ENCODE data around the gene ESRRB.
A peak's percentile ranks its signal among the peaks of the same experiment; 100 is the strongest.

ESRRB gene

DNA sequence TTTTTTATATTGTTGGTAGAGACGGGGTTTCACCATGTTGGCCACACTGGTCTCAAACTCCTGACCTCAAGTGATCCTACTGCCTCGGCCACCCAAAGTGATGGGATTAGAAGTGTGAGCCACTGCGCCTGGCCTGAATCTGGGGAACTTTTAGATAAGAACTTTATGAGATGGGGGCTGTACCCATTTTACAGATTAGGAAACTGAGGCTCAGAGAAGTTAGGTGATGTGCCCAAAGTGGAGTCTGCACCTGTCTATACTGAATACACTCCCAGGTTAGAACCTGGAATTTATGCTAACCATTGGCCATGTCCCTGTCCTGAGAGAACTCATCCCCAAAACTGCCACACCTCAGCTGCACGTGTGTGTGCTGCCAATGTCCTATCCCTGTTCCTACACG is 81.9 kb downstream of the ESRRB start:
- DNase-seq, result no peak

DNA sequence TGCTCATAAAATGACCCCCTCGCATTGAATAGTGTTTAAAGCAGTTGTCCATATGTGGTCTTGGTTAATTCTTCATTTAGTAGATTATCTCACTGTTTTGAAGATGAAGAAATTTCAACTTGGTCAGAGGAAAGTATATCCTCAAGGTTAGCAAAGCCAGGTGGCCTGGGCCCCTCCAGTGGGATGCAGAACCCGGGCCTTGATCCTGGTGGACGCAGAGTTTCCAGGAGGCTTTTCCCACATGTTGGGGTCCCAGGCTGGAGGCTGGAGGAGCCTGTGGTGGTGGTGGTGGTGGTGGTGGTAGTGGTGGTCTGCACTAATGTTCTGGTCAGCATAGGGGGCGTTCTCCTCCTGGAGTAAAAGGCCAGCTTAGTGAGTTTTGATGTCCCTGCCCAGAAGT is 85.9 kb downstream of the ESRRB start:
- DNase-seq, result no peak

DNA sequence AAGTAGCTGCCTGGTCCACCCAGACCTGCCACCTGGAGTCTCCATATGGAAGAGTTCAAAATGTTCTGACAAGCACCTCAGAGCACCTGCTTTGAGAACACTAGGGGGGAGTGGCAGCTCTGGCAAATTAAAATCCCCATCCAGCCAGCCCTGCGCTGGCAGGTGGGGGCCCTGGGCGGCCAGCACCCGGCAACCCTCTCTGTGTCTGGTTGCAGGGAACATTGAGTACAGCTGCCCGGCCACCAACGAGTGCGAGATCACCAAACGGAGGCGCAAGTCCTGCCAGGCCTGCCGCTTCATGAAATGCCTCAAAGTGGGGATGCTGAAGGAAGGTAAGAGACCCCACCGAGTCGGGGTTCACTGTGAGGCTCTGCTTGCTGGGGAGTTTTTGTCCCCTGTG is 86.4 kb downstream of the ESRRB start:
- no peak for DNase-seq

DNA sequence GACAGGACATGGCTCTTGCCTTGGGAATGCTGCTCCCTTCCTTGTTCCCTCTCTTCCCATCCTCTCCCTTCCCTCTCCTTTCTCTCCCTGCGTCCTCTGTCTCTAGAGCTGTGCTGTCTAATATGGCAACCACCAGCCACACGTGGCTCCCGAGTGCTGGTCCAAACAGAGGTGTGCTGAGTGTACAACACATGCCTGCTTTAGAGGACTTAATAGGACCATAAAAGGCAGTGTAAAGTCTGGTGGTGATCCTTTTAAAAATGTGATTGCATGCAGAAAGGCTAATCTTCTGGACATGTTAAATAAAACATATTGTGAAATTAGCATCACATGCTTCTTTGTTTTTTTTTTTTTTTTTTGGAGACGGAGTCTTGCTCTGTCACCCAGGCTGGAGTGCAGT is 87.2 kb downstream of the ESRRB start:
- DNase-seq, result no peak

DNA sequence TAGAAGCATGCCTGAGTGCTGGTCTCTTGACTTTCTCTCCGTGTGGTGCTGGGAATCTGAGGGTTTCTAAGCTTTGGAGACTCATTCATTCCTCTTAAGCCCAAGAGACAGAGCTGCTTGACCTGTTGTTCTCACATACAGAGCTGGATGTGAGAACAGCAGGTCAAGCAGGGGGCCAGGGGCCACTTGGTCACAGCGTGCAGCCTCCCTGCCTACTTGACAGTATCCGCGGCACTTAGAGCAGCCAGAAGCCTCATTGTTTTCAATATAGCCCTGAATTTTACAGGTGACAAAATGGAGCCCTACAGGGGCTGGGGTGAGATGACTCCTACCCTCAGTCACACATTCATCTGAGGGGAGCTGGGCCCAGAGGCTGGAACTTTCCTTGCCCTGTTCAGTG is 88.9 kb downstream of the ESRRB start:
- DNase-seq, result peak; percentile 59

DNA sequence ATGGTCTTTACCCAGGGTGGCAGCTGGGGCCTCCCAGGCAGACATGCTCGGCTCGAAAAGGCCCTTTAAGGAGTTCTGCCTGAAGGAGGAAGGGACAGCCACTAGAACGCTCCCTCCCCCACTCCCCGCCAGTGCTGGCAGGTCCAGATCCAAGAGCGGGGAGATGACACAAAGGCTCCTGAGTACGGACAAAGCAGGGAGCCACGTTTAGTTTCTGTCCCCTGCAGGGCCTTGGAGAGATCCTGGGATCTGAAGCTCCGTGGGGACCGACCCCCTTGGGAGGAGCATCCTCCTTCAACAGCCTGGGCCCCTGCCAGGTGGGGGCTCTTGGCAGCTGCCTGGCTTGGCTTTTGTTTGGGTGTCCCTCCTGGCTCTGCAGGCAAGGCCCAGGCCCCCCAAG is 89.7 kb downstream of the ESRRB start:
- peak; percentile 25 for DNase-seq

DNA sequence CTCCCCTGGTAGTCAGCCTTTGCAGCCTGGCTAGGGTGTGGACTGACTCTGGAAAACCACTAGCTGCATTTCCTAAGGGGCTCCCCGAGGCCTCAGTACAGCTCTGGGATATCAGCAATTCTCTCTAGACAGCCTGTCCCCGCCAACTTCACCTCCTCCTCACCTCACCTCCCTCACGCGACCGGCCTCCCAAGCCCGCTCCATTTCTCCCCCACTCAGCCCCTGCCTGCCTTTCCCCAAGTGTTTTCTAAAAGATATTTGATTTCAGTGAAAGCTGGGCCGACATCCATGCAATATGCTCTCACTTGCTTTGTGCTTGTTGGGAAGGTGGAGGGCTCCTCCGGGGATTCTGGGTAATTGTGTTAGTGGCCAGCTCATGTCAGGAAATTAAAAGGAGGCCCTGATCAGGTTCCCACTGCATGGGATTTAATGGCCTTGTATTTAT is 91.8 kb downstream of the ESRRB start:
- DNase-seq, result peak; percentile 84

DNA sequence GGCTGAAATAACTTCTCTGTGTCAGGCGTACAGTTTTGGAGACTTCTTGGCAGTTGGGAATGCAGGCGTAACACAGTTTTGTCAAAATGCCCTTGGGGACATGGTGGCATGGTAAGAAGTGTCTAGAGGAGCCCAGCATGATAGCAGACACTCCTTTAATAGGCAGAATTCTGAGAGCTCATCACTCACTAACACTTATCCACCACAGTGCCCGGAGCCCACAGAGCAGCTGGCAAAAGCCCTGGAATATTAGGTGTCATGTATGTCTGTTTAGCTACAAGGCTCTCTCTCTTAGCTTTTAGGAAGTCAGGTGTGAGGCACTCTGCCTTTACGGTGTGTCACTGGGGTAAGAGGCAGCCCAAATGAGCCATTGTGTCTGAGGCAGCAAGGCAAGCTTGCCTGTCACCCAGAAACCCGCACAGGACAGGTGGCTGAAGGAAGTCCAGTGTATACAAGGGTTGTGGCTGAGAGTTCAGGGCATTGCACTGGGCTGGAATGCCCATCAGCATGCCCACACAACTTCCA is 96.3 kb downstream of the ESRRB start:
- peak; percentile 28 for DNase-seq

DNA sequence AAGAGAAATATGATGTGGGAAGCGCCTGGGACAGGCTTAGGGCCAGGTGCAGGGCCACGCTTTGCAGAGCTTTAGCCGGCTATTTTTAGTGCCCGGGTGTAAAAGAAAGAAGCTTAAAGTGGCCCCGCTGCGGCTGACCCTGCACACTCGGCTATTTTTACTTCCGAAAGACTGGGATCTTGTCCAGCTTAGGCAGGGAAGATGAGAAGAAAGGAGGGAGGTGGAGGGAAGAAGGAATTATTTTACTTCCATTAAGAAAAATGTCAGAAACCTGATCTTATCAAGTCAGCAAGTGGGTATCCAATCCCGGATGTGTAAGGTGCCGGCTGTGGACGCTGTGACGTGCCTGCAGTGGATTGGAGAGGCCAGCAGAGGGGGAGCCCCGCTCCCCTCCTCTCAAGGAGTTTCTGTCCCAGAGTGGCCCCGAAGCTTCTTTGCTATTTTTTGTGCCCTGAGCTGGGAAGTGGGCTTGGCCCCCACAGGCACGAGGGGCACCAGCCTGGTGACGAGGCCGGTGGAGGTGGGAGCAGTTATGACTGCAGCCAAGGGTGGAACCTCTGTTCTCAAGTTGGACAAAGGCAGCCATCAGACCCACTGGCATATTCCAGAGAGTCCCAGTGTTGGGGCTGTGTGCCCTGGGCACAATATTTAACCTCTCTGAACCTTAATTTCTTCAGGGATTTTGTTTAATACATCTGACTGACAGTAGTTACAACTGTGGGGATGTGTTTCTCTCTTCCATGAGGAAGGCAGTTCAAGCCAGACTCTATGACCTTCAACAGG is 97.7 kb downstream of the ESRRB start:
- DNase-seq, result no peak

DNA sequence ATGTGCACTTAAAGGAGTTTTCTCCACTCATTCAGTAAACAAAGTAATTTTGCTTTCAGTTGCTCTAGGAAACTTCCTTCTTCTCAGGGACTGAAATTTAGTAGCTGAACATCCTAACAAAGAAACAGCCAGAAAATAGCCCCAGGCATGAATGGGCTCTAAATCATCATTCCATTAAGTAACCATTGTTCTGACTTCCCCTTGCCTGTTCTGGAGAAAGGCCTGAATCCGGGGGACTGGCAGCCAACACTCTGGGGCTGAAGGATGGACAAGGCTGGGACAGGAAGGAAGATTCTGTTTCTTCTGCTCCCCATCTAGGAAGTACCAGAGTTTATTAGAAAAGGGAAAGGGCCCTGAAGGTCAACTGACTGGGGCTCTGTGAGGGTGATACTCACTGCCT is 104.5 kb downstream of the ESRRB start:
- no peak for DNase-seq

DNA sequence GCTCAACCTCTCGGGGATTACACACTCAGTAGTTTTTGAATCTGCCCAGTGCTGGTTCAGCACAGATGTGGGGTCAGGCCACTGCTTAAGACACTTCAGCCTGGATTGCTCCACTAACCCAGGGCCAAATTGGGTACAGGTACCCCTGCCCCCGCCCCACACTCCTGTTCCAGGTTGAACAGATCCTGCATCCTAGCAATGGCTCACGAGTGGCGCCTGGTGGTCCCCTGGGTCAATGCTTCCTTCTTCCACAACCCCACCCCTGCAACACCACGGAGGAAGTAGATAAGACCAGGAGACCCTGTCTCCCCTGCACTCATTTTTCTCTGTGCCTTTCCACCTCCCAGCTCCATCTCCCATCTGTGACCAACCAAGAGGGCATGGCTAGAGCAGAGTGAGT is 108.4 kb downstream of the ESRRB start:
- DNase-seq, result no peak

DNA sequence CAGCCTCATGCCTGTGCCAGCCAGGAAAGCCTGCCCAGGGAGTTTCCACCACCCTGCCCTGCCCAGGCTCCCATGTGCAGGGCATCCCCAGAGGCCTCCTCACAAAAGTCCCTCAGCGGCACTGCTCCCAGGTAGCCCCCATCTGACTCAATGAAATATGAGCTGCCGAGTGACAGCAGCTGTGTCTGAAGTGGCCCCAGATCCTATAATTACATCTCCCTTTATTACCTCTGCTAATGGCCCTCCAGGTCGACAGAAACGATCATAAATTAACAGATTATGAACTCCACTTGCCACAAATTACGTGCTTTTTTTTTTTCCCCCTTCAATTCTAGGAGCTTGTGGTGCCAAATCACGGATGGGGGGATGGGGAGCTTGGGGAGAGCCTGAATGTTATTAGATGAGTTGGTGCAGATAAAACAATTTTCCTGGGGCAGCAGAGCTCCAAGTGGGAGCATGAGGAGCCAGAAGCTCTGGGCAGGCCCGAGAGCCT is 110.4 kb downstream of the ESRRB start:
- DNase-seq, result peak; percentile 99

DNA sequence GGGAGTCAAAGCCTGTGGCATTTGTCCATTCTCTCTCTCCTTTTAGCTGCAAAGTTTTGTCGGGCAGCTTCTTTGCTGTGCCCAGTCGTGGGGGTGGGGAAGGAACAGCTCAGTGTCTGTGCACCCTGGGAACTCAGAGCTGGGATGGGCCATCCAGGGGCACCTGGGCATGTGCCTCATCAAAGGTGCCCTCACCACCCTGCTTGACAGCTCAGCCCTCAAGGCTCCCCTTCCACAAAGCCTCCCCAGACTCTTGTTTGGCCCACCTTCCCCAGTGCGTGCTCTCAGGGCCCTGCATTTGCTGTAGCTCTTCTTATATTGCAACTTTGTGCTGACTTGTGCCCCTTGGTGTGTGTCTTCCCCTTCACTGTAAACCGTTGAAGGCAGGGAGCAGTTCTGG is 112.6 kb downstream of the ESRRB start:
- no peak for DNase-seq

DNA sequence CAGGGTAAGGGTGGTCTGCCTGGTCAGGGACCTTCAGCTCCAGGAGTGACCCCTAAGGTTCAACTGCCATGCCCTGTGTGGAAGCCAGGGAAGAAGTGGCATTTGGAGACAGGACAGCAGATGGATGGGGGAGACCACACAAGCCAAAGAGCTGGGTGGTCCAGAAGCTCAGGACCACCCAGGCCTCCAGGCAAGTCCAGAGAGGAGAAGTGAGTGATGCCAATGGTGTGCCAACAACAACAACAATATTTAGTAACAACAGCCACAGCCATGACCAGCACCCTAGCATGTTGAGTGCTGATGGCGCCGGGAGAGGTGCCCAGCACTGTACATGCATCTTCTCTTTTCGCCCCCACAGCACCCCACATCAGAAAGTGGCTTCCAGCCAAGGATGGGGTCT is 113.7 kb downstream of the ESRRB start:
- DNase-seq, result no peak

DNA sequence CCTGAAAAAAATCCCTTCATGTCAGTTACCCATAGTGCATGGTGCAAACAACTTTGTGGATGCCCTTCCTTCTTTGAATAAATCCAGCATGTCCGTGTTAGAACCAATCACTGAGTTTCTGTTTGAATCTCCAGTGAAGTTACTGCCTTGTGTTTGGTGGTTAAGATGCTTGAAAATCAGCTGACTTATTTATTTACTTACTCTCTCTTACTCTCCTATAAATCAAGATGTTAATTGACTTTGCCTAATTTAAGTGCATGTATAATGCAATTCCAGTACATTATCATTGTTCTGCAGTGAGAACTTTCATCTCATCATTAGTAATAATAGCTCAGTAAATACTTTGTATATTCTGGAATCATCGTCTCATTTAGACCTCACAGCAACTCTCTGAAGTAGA is 114.2 kb downstream of the ESRRB start:
- DNase-seq, result no peak

DNA sequence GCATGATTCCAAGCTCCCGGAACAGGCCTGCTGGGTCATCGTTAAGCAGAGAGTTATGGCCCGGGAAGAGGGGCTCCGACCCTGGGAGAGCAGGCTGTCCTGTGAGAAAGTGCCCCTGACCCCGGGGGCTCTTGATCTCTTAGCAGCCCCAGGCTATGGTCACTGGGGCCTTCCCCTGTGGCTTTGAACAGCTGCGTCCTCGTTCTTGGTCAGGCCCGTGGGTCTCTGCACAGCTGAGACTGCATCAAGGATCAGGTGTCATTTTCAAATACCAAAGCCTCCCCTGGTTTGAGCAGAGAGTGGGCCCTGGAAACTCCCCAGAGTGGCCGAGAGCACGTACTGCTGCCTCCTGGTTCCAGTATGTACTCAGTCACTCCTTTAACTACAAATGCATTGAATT is 114.8 kb downstream of the ESRRB start:
- DNase-seq, result peak; percentile 29

DNA sequence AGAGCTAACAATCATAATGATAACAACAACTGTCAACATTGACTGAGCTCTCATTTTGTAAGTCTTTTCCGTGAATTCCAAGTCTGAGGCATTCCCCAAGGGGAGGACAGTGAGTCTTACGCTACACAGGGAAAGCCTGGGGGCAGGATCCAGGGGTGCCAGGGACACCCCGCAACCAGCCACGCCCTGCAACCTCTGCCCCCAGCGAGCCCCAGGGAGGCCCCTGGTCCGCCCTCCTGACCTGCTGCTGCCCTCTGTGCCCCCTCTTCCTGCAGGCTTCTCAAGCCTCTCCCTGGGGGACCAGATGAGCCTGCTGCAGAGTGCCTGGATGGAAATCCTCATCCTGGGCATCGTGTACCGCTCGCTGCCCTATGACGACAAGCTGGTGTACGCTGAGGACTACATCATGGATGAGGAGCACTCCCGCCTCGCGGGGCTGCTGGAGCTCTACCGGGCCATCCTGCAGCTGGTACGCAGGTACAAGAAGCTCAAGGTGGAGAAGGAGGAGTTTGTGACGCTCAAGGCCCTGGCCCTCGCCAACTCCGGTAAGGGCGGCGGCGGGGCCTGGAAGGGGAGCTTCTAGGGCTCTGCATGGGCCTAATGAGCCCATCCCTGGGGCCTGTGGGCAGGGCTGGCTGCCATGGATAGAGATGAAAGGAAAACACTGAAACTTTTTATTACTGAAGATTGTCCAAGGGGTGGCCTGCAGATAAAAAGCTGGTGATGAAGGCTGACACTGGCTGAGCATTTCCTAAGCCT is 115.4 kb downstream of the ESRRB start:
- no peak for DNase-seq

DNA sequence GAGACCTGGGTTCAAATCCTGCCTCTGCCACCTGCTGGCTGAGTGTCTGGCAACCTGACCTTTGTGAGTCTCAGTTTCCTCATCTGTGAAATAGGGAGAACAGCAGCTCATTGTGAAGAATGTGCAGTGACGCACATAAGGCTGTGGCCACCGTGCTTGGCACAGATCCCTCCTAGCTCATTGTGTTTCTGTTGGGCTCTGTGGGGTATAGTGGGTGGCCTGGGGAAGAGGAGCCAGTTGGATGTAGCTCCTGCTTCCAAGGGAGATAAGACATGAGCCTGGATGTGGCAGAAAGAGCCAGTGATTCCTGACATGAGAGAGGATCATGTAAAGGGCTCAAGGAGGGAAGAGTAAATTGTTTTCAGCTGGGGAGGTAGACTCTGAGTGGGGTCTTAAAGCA is 120.0 kb downstream of the ESRRB start:
- no peak for DNase-seq

DNA sequence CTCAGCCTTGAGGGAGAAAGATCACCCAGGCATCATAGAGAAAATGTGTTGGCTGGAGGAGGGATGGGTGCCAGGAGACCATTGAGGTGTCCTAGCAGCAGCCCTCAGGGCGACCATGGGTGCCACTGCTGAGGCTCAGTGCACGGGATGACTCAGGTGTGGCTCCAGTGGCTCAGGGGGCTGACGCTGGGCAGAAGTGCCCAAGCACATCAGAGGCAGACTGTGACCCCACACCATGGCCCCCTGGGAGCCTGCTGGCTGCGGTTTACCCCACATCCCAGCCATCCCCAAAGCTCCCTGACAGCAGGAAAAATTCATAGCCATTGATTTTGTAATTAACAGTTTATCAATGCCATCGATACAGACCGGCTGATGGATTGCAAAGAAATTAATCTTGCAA is 120.7 kb downstream of the ESRRB start:
- DNase-seq, result no peak

DNA sequence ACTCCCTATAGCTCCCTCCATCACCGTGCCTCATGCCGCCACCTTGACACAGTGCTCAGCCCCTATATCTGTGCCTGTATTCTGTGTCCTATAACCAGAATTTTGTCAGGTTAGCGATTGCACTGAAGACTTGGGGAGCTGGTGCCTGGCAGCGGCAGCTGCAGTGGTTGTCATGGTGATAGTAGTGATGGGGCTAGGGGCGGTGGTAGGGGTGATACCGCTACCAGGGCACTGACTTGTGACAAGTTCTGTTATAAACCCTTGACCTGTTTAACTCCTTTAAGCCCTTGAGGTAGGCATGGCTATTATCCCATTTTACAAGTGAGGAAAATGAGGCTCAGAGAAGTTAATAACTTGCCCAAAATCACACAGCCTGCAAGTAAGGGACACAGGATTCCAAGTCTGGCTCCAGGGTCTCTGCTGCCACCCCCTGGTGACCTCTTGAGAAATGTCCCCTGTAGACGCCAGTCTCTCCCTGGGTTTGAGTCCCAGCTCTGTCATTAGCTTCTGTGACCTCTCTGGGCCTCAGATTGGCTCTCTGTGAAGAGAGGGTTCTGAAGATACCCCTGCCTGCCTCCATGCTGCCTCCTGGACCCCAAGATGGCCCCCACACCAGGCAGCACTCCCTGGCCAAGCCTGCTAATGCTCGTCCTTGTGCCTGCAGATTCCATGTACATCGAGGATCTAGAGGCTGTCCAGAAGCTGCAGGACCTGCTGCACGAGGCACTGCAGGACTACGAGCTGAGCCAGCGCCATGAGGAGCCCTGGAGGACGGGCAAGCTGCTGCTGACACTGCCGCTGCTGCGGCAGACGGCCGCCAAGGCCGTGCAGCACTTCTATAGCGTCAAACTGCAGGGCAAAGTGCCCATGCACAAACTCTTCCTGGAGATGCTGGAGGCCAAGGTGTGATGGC is 121.9 kb downstream of the ESRRB start:
- DNase-seq, result peak; percentile 12

DNA sequence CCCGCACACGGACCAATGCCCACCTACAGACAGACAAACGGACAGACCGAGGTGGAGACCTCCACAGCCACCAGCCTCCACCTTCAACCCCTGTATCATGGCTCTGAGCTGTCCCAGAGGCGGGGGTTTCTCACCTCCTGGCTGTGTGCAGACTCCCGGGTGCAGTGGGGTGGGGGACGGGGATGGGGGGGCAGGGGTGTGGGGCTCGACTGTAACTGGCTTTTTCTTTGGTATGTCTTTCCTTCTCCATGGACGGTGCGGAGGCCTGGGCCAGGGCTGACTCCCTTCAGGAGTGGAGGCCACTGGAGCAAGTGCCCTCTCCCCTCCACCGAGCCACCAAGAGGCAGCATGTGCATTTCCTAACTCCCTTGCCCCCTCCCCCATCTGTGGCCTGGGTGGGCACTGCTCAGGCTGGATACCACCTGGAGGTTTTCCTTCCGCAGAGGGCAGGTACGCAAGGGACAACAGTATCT is 122.6 kb downstream of the ESRRB start:
- DNase-seq, result no peak

DNA sequence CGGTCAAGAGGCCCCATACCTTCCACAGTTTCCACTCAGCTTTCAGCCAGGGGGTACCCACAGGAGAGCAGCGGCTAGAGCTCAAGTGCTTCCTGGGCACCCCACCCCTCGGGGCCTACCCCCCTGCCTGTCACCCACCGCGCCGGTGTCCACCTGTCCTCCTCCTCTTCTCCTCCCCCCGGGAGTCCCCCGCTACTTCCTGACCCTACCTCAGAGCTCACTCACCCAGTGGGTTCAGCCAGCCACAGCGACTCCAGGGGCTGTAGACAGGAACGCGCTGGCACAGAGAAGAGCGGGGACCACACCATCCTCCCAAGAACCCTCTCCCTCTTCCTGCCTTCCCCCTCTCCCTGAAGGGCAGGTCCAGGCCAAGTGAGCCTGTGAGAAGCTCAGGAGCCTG is 123.0 kb downstream of the ESRRB start:
- DNase-seq, result no peak

DNA sequence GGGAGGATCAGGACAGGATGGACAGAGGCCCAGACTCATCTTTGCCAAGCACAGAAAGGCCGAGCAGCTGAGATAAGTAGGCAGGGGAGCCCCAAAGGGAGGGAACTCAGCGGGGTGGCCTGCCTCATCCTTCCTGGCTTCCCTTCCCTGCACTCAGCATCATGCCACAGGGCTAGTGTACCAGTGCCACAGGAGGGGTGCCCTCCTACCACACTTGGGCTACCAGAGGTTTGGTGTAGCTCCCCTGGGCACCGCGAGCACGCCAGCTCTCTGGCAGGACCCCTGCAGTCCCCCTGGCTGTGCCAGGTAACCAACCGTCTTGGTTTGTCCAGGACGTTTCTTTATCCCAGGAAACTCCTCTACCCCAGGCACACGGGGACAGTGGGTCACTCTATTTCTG is 123.5 kb downstream of the ESRRB start:
- no peak for DNase-seq
